ENCODE measurements around the gene CRADD.

CRADD gene

GRCh38 chr12:93670104-93670503, 7.1 kb upstream of the CRADD start:
- TF ChIP-seq, protein P1, sequence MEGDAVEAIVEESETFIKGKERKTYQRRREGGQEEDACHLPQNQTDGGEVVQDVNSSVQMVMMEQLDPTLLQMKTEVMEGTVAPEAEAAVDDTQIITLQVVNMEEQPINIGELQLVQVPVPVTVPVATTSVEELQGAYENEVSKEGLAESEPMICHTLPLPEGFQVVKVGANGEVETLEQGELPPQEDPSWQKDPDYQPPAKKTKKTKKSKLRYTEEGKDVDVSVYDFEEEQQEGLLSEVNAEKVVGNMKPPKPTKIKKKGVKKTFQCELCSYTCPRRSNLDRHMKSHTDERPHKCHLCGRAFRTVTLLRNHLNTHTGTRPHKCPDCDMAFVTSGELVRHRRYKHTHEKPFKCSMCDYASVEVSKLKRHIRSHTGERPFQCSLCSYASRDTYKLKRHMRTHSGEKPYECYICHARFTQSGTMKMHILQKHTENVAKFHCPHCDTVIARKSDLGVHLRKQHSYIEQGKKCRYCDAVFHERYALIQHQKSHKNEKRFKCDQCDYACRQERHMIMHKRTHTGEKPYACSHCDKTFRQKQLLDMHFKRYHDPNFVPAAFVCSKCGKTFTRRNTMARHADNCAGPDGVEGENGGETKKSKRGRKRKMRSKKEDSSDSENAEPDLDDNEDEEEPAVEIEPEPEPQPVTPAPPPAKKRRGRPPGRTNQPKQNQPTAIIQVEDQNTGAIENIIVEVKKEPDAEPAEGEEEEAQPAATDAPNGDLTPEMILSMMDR (IDR thresholded peaks at IDR 0.05; ENCODE audit: low read depth, low read length) = no peak
- no peak for DNase-seq (ENCODE audit: extremely low read depth, low read depth)

GRCh38 chr12:93671044-93671443, 6.1 kb upstream of the CRADD start:
- no peak for DNase-seq (ENCODE audit: extremely low read depth, low read depth)
- TF ChIP-seq, protein P1 (IDR thresholded peaks at IDR 0.05; ENCODE audit: low read depth, low read length) = no peak

DNA sequence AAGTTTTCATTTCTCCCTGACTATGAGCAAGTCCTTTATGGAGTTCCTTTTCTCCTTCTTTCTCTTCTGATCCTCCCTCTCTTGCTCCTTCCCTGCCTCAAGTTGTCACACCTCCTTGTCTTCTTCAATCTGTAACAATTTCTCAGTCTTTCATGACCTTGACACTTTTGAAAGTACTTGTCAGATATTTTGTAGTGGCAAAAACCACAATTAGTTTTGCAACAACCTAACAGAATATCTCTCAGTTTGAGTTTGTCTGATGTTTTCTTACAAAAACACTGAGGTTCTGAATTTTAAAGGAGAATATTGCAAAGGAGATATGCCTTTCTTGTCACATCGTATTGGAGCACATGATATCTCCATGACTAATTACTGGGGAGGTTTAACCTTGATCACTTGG, 4.1 kb upstream of the CRADD start:
- TF ChIP-seq, protein P1 (IDR thresholded peaks at IDR 0.05; ENCODE audit: low read depth, low read length) = no peak
- DNase-seq (ENCODE audit: extremely low read depth, low read depth) = no peak

DNA sequence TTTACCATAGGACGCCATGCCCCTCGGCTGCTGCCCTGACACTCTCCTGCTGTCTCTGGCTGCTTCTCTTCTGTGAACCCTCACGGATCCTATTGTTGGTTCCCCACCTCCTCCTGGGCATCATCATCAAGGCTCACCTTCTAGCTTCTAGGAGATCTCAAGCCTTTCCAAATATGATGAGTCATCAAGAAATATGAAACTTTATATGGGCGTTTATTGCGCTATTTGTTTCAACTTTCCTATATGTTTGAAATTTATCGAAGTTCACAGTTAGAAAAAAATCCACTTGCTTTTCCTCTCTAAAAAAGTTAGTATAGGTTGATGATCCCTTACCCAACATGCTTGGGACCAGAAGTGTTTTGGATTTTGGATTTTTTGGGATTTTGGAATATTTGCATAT, 2.8 kb upstream of the CRADD start:
- TF ChIP-seq, protein P1 (IDR thresholded peaks at IDR 0.05; ENCODE audit: low read depth, low read length) = no peak
- no peak for DNase-seq (ENCODE audit: extremely low read depth, low read depth)

DNA sequence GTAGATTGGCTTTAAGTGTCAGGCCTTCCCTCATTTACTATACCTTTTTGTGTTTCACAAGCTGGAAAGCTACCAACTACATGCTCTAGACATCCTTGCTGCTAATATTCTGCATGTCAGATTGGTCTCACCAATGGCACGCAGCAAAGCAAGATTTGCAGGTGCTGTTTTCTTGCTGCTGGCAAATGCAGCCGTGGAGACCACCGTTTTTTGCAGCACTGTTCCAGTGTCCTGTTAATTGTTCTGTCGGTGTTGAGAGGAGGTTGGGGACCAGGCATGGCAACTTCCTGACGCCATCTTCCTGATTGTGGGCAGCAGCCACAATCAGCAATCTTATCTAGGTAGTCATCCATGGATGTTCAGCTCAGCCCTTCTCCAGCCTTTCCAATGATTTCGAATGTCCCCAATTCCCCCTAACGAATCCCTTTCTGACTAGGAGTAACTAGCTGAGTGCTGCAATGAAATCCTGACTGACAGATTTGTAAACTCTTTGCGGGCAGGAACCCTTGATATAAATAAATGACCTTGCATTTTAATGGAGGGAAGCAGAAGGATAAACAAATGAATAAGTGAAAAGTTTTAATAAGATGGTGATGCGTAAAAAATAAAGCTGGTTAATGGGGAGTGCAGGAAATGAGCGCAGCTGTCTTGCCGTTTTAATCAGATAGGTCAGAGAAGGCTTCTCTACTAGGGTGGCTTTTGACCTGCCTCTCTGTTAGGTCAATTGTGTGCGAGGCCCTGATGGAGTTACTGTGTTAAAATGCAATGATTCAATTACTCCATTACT, 574 bp upstream of the CRADD start:
- DNase-seq (ENCODE audit: extremely low read depth, low read depth) = no peak
- TF ChIP-seq, protein P1 (IDR thresholded peaks at IDR 0.05; ENCODE audit: low read depth, low read length) = no peak

- no peak for DNase-seq (ENCODE audit: extremely low read depth, low read depth)
- TF ChIP-seq, protein P1 (IDR thresholded peaks at IDR 0.05; ENCODE audit: low read depth, low read length) = no peak
Measured at GRCh38 chr12:93678779-93679178, 1.6 kb downstream of the CRADD start.

DNA sequence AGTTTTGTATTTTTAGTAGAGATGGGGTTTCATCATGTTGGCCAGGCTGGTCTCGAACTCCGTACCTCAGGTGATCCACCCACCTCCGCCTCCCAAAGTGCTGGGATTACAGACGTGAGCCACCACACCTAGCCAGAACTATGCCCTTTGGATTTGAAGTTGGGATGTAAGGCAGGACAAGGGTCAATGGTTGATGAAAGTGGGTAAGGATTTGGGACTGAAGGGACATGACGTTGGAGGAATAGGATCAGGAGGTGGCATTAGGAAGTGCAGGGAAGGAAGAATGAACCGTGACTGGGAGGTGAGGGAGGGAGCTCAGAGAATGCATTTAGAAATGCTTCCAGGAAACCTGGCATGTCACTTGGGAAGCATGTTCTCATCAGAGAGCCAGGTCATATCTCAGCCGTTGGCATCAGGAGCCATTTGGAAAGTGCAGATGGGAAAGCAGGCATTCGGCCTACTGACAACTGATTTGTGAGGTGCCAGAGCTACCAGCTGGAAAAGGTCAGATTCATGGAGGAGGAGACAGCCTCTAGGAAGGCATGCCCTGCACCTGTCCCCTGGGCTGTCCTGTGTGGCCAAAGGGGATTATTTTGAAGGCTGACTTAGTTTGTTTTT, 2.2 kb downstream of the CRADD start:
- DNase-seq (ENCODE audit: extremely low read depth, low read depth) = no peak

More for the DNA sequence above, 2.2 kb downstream of the CRADD start:
- TF ChIP-seq, protein P1 (IDR thresholded peaks at IDR 0.05; ENCODE audit: low read depth, low read length) = no peak
